ENCODE data around the gene PERM1. TPM values are rescaled to one million over a fixed set of nuclear protein-coding genes. Genes with fewer than 3 reads are reported as not detected.

PERM1 gene
- total and polyA plus RNA-seq, 2 of the 8 experiments (the other 6 are each of a cell fraction or from before 2014, with no cell fraction given), result not detected

DNA sequence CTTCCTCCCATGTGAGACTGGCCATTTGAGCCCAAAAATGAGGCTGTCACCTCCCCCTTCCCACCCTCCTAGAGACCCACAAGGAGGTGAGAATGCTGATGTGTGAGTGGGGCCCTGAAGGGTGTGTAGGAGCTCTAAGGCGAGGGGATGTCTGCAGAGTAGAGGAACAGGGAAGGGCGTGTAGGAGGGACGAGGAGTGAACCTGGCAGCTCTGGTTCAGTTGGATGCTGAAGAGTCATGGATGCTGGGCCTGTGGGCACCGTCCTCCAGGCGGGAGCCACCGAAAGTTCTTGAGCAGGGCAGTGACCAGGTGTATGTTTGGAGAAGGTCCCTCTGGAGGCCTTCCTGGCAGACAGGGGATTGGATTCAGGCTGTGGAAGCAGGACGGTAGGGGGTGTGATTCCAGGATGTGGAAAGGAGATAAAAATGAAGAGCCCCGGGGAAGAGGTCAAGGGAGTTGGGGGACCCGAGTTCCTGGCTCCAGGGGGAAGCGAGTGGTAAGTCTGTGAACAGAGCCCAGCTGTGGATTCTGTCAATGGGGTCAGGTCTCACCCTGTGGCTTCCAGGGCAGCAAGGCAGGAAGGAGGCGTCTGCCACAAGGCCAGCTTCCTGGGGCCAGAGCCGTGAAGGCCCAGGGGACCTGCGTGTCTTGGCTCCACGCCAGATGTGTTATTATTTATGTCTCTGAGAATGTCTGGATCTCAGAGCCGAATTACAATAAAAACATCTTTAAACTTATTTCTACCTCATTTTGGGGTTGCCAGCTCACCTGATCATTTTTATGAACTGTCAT, 50.3 kb downstream of the PERM1 start:
- Histone ChIP-seq H3K79me2 (ENCODE audit: control insufficient read depth in 1 of 2, insufficient read depth in 2 of 2, low read length in 2 of 2) (no peaks in the 10 kb centered on the region), H3K56ac (replicated peaks; ENCODE audit: insufficient read length, low read depth, low read length) (no peak overlapping the region), H2BK120ac (replicated peaks; ENCODE audit: low read depth, low read length) (no peak overlapping the region), H3K4me2 (ENCODE audit: insufficient read depth in 1 of 2, low read depth in 2 of 2, low read length in 2 of 2) (no peak overlapping the region), H4K8ac (ENCODE audit: extremely low read depth, insufficient read depth, low read length) (no peak overlapping the region; the same call in 1 of the 2 replicates), H3K4ac (replicated peaks; ENCODE audit: insufficient read length, low read depth, low read length) (no peak overlapping the region), H4K91ac (replicated peaks; ENCODE audit: insufficient read length, low read length) (no peak overlapping the region), H4K20me1 (replicated peaks in 1 of 2; ENCODE audit: control insufficient read depth in 1 of 2, insufficient read depth in 2 of 2, low read length in 2 of 2) (peaks cover 17 to 18% of the 10 kb centered on the region in 2 experiments), H2BK5ac (ENCODE audit: low read depth, low read length) (no peak overlapping the region), H2AK5ac (ENCODE audit: low read depth, low read length) (no peak overlapping the region), H4K5ac (ENCODE audit: insufficient read length, low read depth, low read length) (no peak overlapping the region), H3K23ac (ENCODE audit: insufficient read length) (no peak overlapping the region), H3K9ac (replicated peaks in 1 of 4; ENCODE audit: extremely low read depth in 1 of 4, low read depth in 3 of 4, low read length in 3 of 4) (no peak overlapping the region), H3K27ac (ENCODE audit: low read depth, low read length) (no peak overlapping the region), H3K4me1 (replicated peaks in 1 of 4; ENCODE audit: control insufficient read depth in 3 of 4, insufficient read depth in 4 of 4, low read length in 3 of 4) (peaks cover 2 to 10% (median 8%) of the 10 kb centered on the region in 4 experiments), H3K18ac (ENCODE audit: extremely low read depth, low read length) (no peak overlapping the region), H3K14ac (ENCODE audit: insufficient read length) (no peak overlapping the region), H3K4me3 (ENCODE audit: extremely low read depth in 1 of 4, insufficient read depth in 2 of 4, low read depth in 3 of 4, low read length in 4 of 4) (no peak overlapping the region), H2BK15ac (ENCODE audit: low read length) (no peak overlapping the region), H3K36me3 (ENCODE audit: control insufficient read depth in 2 of 4, insufficient read depth in 4 of 4, low read length in 3 of 4) (no peaks in the 10 kb centered on the region), H3K23me2 (ENCODE audit: low read depth, low read length) (no peaks in the 10 kb centered on the region), H3K79me1 (ENCODE audit: low read depth, low read length) (no peaks in the 10 kb centered on the region), H2AFZ (ENCODE audit: low read length) (no peak overlapping the region), H2BK12ac (ENCODE audit: low read depth, low read length) (no peak overlapping the region), H3K9me3 (ENCODE audit: insufficient read depth in 2 of 2, low read depth in 1 of 2, low read length in 1 of 2) (no peaks in the 10 kb centered on the region), H2BK20ac (ENCODE audit: low read length) (no peak overlapping the region), H3K27me3 (replicated peaks in 1 of 4; ENCODE audit: control insufficient read depth in 3 of 4, extremely low read depth in 1 of 4, insufficient read depth in 3 of 4, low read length in 3 of 4) (peaks cover 63 to 90% (median 87%) of the 10 kb centered on the region in 4 experiments)
- FAIRE-seq (no peak), DNase-seq (ENCODE audit: low read depth in 1 of 2, low spot score in 2 of 2) (no peak)
- TF ChIP-seq CHD2 (IDR thresholded peaks at IDR 0.05; ENCODE audit: low read length) (no peak), POLR2A (IDR thresholded peaks at IDR 0.05; ENCODE audit: control extremely low read depth in 1 of 2, low read depth in 2 of 2, low read length in 2 of 2) (no peak), EGR1 (IDR thresholded peaks at IDR 0.05; ENCODE audit: borderline replicate concordance, low read depth, low read length) (no peak), NANOG (IDR thresholded peaks at IDR 0.05; ENCODE audit: insufficient read depth, low read depth, low read length, poor library complexity, severe bottlenecking) (no peak)
- TF ChIP-seq, protein P1, sequence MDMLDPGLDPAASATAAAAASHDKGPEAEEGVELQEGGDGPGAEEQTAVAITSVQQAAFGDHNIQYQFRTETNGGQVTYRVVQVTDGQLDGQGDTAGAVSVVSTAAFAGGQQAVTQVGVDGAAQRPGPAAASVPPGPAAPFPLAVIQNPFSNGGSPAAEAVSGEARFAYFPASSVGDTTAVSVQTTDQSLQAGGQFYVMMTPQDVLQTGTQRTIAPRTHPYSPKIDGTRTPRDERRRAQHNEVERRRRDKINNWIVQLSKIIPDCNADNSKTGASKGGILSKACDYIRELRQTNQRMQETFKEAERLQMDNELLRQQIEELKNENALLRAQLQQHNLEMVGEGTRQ (IDR thresholded peaks at IDR 0.05; ENCODE audit: low read length), result no peak
- TF ChIP-seq, protein P2, sequence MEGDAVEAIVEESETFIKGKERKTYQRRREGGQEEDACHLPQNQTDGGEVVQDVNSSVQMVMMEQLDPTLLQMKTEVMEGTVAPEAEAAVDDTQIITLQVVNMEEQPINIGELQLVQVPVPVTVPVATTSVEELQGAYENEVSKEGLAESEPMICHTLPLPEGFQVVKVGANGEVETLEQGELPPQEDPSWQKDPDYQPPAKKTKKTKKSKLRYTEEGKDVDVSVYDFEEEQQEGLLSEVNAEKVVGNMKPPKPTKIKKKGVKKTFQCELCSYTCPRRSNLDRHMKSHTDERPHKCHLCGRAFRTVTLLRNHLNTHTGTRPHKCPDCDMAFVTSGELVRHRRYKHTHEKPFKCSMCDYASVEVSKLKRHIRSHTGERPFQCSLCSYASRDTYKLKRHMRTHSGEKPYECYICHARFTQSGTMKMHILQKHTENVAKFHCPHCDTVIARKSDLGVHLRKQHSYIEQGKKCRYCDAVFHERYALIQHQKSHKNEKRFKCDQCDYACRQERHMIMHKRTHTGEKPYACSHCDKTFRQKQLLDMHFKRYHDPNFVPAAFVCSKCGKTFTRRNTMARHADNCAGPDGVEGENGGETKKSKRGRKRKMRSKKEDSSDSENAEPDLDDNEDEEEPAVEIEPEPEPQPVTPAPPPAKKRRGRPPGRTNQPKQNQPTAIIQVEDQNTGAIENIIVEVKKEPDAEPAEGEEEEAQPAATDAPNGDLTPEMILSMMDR (IDR thresholded peaks at IDR 0.05; ENCODE audit: control extremely low read depth in 1 of 3, insufficient read depth in 1 of 3, low read depth in 1 of 3, low read length in 3 of 3), result no peak
- ChIA-PET POLR2A (ENCODE audit: partially characterized antibody) (interaction anchor here (0.6 to 4.0 kb wide), 3 partner anchors 9 to 105 kb away, joined by 3 to 28 read pairs (median 6); no protein-coding TSS in a partner anchor), CTCF (ENCODE audit: partially characterized antibody) (interaction anchor here (0.7 to 4.6 kb wide), 5 partner anchors 9 to 32 kb away, joined by 3 to 45 read pairs (median 3); partner anchors contain the start of gene NOC2L)
- 80% methylated on average over 15 of the region's 15 CpGs; no CpG with 5 or more reads in 1 of the 2 experiments for WGBS, 2 experiments (ENCODE audit: extremely low coverage in 1 of 2, insufficient coverage in 1 of 2, insufficient read length in 1 of 2, insufficient replicate concordance in 2 of 2, low coverage in 1 of 2, low lambda C conversion rate in 2 of 2, missing lambda C conversion rate in 1 of 2)
